Bronchial epithelial cell (primary cell): ENCODE results near the gene SPOCK2. TPM values are rescaled to one million over a fixed set of nuclear protein-coding genes. Genes with fewer than 3 reads are reported as not detected.

ENCODE experiments used
- DNase-seq: peaks from one replicate; pipeline ENCODE4 v3.0.0-alpha.2; 2010; ENCODE audit warnings: low read depth
- FAIRE-seq: peaks from 2 replicates; lab custom pipeline; 2011; peaks lifted over from hg19 to GRCh38; lab: Jason Lieb, UNC
- H3K27me3 ChIP-seq: 2 replicates; pipeline ENCODE4 v1.5.1; 2011; ENCODE audit warnings: low read length; ENCODE audit not compliant: control insufficient read depth, insufficient read depth
- H3K36me3 ChIP-seq: 2 replicates; pipeline ENCODE4 v1.5.1; 2011; ENCODE audit warnings: low read length; ENCODE audit not compliant: control insufficient read depth, insufficient read depth
- H3K4me3 ChIP-seq: 2 replicates; pipeline ENCODE4 v1.5.1; 2011; ENCODE audit warnings: mild to moderate bottlenecking, low read depth, low read length, control low read depth
- CTCF ChIP-seq: IDR thresholded peaks from 2 replicates; pipeline ENCODE4 v1.5.1; 2011; ENCODE audit warnings: mild to moderate bottlenecking, moderate library complexity, low read length, control low read depth, inconsistent platforms; ENCODE audit not compliant: insufficient read depth, severe bottlenecking
- total RNA-seq: library from RNA; depleted of rRNA; stranded (reverse); fragments of >200 nt; gene quantifications from 2 replicates; pipeline ENCODE4 v1.2.1, GENCODE V29; 2014

The SPOCK2 gene
- total RNA-seq, 1 donor from 2014 or later = 0.26 TPM

GRCh38 chr10:72079356-72079755 lies 9.0 kb downstream of the SPOCK2 start:
- no peak for TF ChIP-seq CTCF
- Histone ChIP-seq H3K36me3 (no peaks in the 10 kb centered on the region), H3K27me3 (peaks cover 16% of the 10 kb centered on the region), H3K4me3 (no peak overlapping the region)
- FAIRE-seq (no peak), DNase-seq (no peak)

- DNase-seq (no peak), FAIRE-seq (no peak)
- Histone ChIP-seq H3K4me3 (no peak overlapping the region), H3K36me3 (no peaks in the 10 kb centered on the region), H3K27me3 (peaks cover 13% of the 10 kb centered on the region)
- no peak for TF ChIP-seq CTCF
Measured at GRCh38 chr10:72077275-72077990, 10.9 kb downstream of the SPOCK2 start.

DNA sequence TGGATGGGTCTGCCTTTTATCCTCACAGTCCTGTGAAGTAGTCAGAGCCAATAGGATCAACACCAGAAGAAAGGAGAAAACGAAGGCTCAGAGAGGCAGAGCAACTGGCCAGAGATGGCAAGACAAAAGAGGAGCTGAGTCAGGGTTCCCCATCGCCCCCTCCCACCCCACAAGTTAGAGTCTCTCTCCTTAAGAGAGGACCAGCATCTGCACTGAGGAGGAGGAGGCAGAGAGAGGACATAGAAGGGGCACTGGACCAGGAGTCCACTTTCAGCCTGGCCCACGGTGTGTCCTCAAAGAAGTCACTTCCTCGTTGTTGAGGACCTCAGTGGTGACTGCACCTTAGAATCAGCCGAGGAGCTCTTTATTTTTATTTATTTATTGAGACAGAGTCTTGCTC lies 11.6 kb downstream of the SPOCK2 start:
- no peak for TF ChIP-seq CTCF
- Histone ChIP-seq H3K27me3 (peaks cover 13% of the 10 kb centered on the region), H3K4me3 (no peak overlapping the region), H3K36me3 (no peaks in the 10 kb centered on the region)
- DNase-seq (no peak), FAIRE-seq (peak; percentile 28)

- FAIRE-seq = no peak
- H3K4me3 ChIP-seq = no peak overlapping the region
- H3K36me3 ChIP-seq = no peaks in the 10 kb centered on the region
- TF ChIP-seq CTCF = no peak
- peaks cover 8% of the 10 kb centered on the region for H3K27me3 ChIP-seq
- DNase-seq = no peak
Measured at GRCh38 chr10:72075376-72076115, 12.8 kb downstream of the SPOCK2 start.

GRCh38 chr10:72074574-72075375 lies 13.6 kb downstream of the SPOCK2 start:
- FAIRE-seq (no peak), DNase-seq (no peak)
- Histone ChIP-seq H3K27me3 (peaks cover 8% of the 10 kb centered on the region), H3K4me3 (no peak overlapping the region), H3K36me3 (no peaks in the 10 kb centered on the region)
- no peak for TF ChIP-seq CTCF
